Urinary bladder (tissue), 4 donors: ENCODE results near the gene KCTD19. TPM values are rescaled to one million over a fixed set of nuclear protein-coding genes. Genes with fewer than 3 reads are reported as not detected.
"Not testable (repeated sequence)": the region's sequence is repeated elsewhere in the genome, so short reads cannot be mapped to it uniquely, and the experiment has no call there.

Experiments
- DNase-seq: peaks from one replicate; pipeline ENCODE4 v3.0.0-alpha.2; 2015; ENCODE audit errors: extremely low spot score
- H3K27ac ChIP-seq: one replicate; pipeline ENCODE4 v1.5.1; 2013; ENCODE audit warnings: low read depth, mild to moderate bottlenecking, moderate library complexity
- H3K36me3 ChIP-seq: one replicate; pipeline ENCODE4 v1.6.1; 2013; ENCODE audit warnings: mild to moderate bottlenecking, moderate library complexity; ENCODE audit not compliant: insufficient read depth
- H3K4me1 ChIP-seq: one replicate; pipeline ENCODE4 v1.6.1; 2013; ENCODE audit warnings: mild to moderate bottlenecking, moderate library complexity; ENCODE audit not compliant: insufficient read depth
- H3K4me3 ChIP-seq: one replicate; pipeline ENCODE4 v1.5.1; 2013; ENCODE audit warnings: low read depth, low read length
- WGBS: extraction: QIAGEN DNeasy Blood & Tissue Kit; methylation state at CpG from one replicate; pipeline ENCODE4 v1.1.7; 2013; 5-methylcytosine and 5-hydroxymethylcytosine counted together
- polyA plus RNA-seq: library from polyadenylated mRNA; stranded (reverse); fragments of 200-250 nt; gene quantifications from one replicate; pipeline ENCODE4 v1.2.3, GENCODE V29; 2013
- total RNA-seq: library from RNA; depleted of rRNA; stranded (reverse); fragments of >200 nt; gene quantifications from one replicate; pipeline ENCODE4 v1.2.3, GENCODE V29; 2014
- donor health status: healthy with polysubstance abuse.
- donor health status: healthy.

KCTD19 gene
- total RNA-seq = 1.1 TPM
- polyA plus RNA-seq = 0.14 TPM

DNA sequence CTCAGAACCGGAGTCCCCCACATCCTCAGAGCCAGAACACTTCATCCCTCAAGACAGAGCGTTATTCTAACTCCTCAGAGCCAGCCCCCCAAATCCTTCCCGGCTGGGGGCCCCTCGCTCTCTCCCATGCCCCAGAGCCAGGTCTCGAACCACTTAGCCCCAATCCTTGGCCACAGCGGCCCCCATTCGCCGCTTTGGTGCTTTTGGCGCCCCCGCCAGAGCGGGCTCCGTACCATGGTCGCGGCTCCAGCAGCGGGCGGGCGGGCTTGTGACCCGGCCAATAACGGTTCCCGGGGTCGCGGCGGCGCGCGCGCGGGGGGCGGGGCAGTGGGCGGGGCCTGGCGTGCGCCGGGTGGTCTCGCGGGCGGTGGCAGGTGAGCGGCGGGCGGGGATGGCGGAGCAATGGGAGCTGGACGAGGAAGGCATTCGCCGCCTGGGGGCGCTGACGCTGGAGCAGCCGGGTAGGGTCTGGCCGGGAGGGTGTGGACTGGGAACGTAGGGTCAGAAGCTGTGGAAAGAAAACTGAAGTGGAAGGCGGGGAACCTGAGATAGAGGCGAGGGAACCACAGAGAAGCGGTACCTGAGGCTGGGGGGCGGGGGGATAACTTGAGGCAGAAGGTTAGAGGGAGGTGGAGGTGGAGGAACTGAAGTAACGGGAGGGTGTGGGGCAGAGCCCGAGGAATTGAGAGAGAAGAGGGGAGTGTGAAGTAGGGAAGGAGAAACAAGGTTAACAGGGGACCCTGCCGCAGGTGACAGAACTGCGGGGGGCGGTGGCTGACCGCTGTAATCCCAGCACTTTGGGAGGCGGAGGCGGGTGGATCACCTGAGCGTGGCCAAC is at the start of gene KCTD19, which contains the start of gene LRRC36:
Gene KCTD19, minus strand, starts transcription at position 270 of the 838 bp plus-strand sequence. Its CDS starts 34 bp downstream, at position 236.
Gene LRRC36, plus strand, starts transcription at position 344 of the 838 bp plus-strand sequence. Its CDS starts 48 bp downstream, at position 392.
- Histone ChIP-seq H3K27ac (no peak within 1 kb of the TSS), H3K36me3 (no peaks in the 10 kb centered on the region), H3K4me3 (peak within 1 kb of the TSS; percentile 40), H3K4me1 (peaks cover 2% of the 10 kb centered on the region)
- WGBS = 7% methylated on average over 61 of the region's 61 CpGs
- DNase-seq = no peak

GRCh38 chr16:67376012-67376411 is 49.5 kb upstream of the KCTD19 start:
- H3K4me3 ChIP-seq, DNase-seq, H3K27ac ChIP-seq, H3K36me3 ChIP-seq, H3K4me1 ChIP-seq: not testable (repeated sequence)
- WGBS = 89% methylated on average over 11 of the region's 11 CpGs

DNA sequence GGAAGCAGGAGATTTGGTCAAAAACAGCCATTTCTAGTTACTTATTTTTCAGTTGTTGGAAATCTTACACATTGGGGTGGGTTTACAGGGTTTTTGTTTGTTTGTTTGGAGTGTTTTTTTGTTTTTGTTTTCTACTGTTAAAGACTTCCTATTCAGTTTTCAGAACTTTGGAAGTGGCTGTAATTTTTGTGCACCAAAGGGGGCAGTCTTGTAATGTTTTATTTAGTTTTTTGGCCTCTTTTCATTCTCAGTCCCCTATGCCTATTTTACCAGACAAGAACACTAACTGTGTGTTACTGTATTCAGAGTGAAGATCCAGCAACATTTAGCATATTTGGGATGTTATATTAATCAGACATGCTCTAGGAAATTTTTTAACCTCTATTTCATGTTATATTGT is 46.1 kb upstream of the KCTD19 start:
- no peaks in the 10 kb centered on the region for H3K4me1 ChIP-seq
- no peaks in the 10 kb centered on the region for H3K36me3 ChIP-seq
- DNase-seq = no peak
- H3K4me3 ChIP-seq = no peak overlapping the region
- no peak overlapping the region for H3K27ac ChIP-seq

- Histone ChIP-seq H3K4me1 (no peaks in the 10 kb centered on the region), H3K36me3 (no peaks in the 10 kb centered on the region), H3K27ac (no peak overlapping the region), H3K4me3 (no peak overlapping the region)
- 86% methylated on average over 4 of the region's 4 CpGs for WGBS
- no peak for DNase-seq
Measured at GRCh38 chr16:67370661-67371060, 44.1 kb upstream of the KCTD19 start.

- H3K27ac ChIP-seq = no peak overlapping the region
- no peak for DNase-seq
- H3K4me1 ChIP-seq = no peaks in the 10 kb centered on the region
- no peak overlapping the region for H3K4me3 ChIP-seq
- no peaks in the 10 kb centered on the region for H3K36me3 ChIP-seq
Measured at GRCh38 chr16:67364600-67365235, 38.2 kb upstream of the KCTD19 start.

DNA sequence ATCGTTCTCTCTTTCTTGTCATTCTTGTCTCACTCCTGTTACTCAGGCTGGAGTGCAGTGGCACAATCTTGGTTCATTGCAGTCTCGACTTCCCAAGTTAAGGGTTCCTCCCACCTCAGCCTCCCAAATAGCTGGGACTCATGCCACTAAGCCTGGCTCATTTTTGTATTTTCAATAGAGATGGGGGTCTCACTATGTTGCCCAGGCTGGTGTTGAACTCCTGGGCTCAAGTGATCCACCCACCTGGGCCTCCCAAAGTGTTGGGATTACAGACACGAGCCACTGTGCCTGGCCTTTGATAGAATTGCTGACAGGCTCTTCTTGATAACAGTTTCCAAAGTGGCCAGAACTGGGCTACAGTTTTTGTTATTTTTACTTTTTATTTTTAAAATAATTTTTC is 34.5 kb upstream of the KCTD19 start:
- no peaks in the 10 kb centered on the region for H3K36me3 ChIP-seq
- WGBS = 84% methylated on average over 3 of the region's 3 CpGs
- H3K27ac ChIP-seq = no peak overlapping the region
- H3K4me3 ChIP-seq = no peak overlapping the region
- no peak for DNase-seq
- no peaks in the 10 kb centered on the region for H3K4me1 ChIP-seq

GRCh38 chr16:67359540-67360269 is 33.2 kb upstream of the KCTD19 start:
- WGBS = 92% methylated on average over 8 of the region's 8 CpGs
- H3K4me1 ChIP-seq, H3K36me3 ChIP-seq: not testable (repeated sequence)

GRCh38 chr16:67357561-67357960 is 31.0 kb upstream of the KCTD19 start:
- Histone ChIP-seq H3K36me3 (no peaks in the 10 kb centered on the region), H3K4me3 (no peak overlapping the region), H3K4me1 (no peaks in the 10 kb centered on the region), H3K27ac (no peak overlapping the region)
- DNase-seq = no peak
- 55% methylated on average over 4 of the region's 4 CpGs for WGBS

More at GRCh38 chr16:67359540-67360269, 33.2 kb upstream of the KCTD19 start:
- DNase-seq, H3K4me3 ChIP-seq, H3K27ac ChIP-seq: not testable (repeated sequence)

GRCh38 chr16:67356396-67356795 is 29.9 kb upstream of the KCTD19 start:
- H3K4me3 ChIP-seq = no peak overlapping the region
- WGBS = 64% methylated on average over 3 of the region's 3 CpGs
- H3K27ac ChIP-seq = no peak overlapping the region
- H3K36me3 ChIP-seq = no peaks in the 10 kb centered on the region
- no peak for DNase-seq
- no peaks in the 10 kb centered on the region for H3K4me1 ChIP-seq

- not testable (repeated sequence) for H3K27ac ChIP-seq, H3K4me1 ChIP-seq, H3K36me3 ChIP-seq, DNase-seq, H3K4me3 ChIP-seq
- 98% methylated on average over 3 of the region's 3 CpGs for WGBS
Measured at GRCh38 chr16:67352463-67352862, 25.9 kb upstream of the KCTD19 start.

GRCh38 chr16:67350324-67350723 is 23.8 kb upstream of the KCTD19 start:
- no peak overlapping the region for H3K4me3 ChIP-seq
- no peak overlapping the region for H3K27ac ChIP-seq
- WGBS = 98% methylated on average over 1 of the region's 1 CpG
- DNase-seq = no peak
- no peaks in the 10 kb centered on the region for H3K36me3 ChIP-seq
- no peaks in the 10 kb centered on the region for H3K4me1 ChIP-seq

GRCh38 chr16:67349172-67349571 is 22.6 kb upstream of the KCTD19 start:
- H3K27ac ChIP-seq = no peak overlapping the region
- no peak overlapping the region for H3K4me3 ChIP-seq
- no peaks in the 10 kb centered on the region for H3K36me3 ChIP-seq
- DNase-seq = no peak
- H3K4me1 ChIP-seq = no peaks in the 10 kb centered on the region

GRCh38 chr16:67346341-67346740 is 19.8 kb upstream of the KCTD19 start:
- WGBS = 65% methylated on average over 3 of the region's 3 CpGs
- H3K36me3 ChIP-seq = no peaks in the 10 kb centered on the region
- no peak overlapping the region for H3K4me3 ChIP-seq
- no peak for DNase-seq
- no peak overlapping the region for H3K27ac ChIP-seq
- H3K4me1 ChIP-seq = no peaks in the 10 kb centered on the region

GRCh38 chr16:67345401-67345800 is 18.9 kb upstream of the KCTD19 start:
- no peak overlapping the region for H3K27ac ChIP-seq
- H3K36me3 ChIP-seq = no peaks in the 10 kb centered on the region
- no peak overlapping the region for H3K4me3 ChIP-seq
- no peaks in the 10 kb centered on the region for H3K4me1 ChIP-seq
- no peak for DNase-seq
- WGBS = 71% methylated on average over 1 of the region's 1 CpG
